HG02852 (cell line): ENCODE data around the gene LYPD6.

Source experiments
- ATAC-seq: cut with Tn5 transposase; IDR thresholded peaks from one replicate; pipeline ENCODE4 v1.9.1; 2021; ENCODE audit warnings: mild to moderate bottlenecking, moderate library complexity; ENCODE audit not compliant: unreplicated experiment

LYPD6 gene

DNA sequence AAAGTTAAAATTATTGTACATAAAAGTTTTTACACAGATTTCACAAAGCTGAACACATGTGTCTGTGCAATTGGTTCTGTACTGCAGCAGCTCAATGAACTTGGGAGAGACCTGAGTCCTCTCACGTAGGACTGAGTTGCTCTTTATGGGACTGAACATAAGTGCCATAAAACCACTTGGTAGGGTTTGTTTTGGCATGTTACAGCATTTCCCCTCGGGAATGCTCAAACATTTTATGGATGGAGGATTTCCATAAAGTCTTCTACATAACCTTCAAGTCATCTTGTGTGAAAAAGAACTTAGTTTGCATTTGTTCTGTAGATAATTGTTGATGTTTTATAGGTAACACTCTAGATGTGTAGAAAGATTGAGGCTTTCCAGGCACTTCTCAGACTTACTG lies 15.9 kb downstream of the LYPD6 start:
- ATAC-seq: no peak

- ATAC-seq: no peak
Observed at GRCh38 chr2:149348291-149348690, 17.9 kb downstream of the LYPD6 start.

DNA sequence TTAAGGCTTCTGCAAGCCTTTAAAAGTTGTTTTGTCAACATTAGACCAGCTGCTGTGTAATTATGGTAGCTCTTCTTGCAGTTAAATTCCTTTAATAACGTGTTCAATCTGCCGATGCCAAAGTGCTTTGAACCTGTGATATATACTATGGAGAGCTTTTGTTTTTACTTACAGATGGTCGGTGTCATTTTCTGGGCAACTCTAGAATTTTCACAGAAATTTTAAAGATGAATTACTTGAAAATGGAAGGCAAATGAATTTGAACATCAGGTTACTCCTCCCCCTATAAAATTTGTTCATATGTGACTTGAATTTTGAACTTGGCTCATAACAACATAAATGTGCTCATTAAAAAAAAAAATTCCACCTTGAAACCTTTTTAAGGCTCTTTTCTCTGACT lies 23.0 kb downstream of the LYPD6 start:
- no peak for ATAC-seq

GRCh38 chr2:149355716-149356422 lies 25.5 kb downstream of the LYPD6 start:
- ATAC-seq: no peak

- no peak for ATAC-seq
Observed at GRCh38 chr2:149357058-149357457, 26.7 kb downstream of the LYPD6 start.

GRCh38 chr2:149360106-149360505 lies 29.7 kb downstream of the LYPD6 start:
- no peak for ATAC-seq

- no peak for ATAC-seq
Observed at GRCh38 chr2:149363958-149364357, 33.6 kb downstream of the LYPD6 start.

DNA sequence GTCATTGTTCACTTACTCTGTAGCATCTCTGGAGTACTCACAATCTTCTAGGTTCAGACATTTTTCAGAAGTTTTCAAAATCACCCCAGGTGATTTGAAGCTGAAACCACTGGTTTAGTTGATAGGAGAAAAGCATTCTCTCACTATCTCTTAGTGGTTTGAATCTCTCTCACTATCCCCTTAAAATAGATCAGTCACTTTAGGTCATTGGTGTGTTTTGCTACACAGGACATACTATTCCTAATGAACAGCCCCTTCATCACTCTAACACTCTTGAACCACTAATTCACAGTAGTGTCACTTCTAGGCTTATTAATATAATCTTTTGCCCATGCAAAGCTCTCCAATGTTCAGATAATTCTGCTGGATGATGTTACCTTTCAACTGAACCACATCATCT lies 34.5 kb downstream of the LYPD6 start:
- ATAC-seq: no peak

GRCh38 chr2:149365931-149366583 lies 35.7 kb downstream of the LYPD6 start:
- no peak for ATAC-seq

DNA sequence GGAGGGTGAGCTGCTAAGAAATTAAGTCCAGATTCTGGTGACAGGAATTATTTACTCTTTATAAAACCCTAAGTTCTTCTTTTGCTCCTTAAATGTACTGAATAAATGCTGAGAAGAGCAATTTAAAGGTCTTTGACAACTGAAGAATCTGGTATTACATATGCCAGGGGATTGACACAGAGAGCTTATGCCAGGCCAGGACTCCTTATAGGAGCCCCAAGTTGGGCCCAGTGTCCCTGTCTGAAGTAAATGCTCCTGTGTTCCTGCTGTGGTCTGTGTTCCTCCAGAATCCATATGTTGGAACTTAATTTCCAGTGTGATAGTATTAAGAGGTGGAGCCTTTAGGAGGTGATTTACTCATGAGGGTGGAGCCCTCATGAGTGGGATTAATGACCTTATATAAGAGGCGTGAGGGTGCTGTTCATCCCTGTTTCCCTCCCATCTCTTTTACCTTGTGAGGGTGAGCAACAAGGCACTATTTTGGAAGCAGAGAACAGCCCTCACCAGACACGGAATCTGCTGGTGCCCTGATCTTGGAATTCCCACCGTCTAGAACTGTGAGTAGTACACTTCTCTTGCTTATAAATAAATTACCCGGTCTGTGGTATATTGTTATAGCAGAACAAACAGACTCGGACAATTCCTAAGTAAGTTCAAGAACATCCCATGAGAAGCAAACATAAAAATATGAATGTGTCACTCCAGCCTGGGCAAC lies 39.8 kb downstream of the LYPD6 start:
- ATAC-seq: no peak

DNA sequence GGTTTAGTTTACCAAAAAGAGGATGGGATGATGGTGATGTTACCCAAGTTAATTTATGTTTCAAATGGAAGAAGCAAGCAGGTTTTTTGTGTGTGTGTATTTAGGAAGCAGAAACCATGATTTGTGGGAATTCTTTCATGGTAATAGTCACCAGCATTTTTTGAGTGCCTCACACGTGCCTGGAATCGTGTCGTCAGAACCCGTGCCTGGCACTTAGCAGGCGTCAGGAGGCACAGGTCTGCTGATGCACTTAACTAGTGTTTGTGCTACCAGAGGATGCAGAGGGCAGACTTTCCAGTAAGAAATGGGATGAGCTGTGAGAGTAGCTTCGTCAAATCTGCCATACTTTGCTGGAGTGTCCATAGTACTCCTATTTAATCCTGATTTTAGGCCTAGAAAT lies 41.1 kb downstream of the LYPD6 start:
- no peak for ATAC-seq

GRCh38 chr2:149375801-149376361 lies 45.5 kb downstream of the LYPD6 start:
- no peak for ATAC-seq

GRCh38 chr2:149380205-149380604 lies 49.8 kb downstream of the LYPD6 start:
- ATAC-seq: no peak

DNA sequence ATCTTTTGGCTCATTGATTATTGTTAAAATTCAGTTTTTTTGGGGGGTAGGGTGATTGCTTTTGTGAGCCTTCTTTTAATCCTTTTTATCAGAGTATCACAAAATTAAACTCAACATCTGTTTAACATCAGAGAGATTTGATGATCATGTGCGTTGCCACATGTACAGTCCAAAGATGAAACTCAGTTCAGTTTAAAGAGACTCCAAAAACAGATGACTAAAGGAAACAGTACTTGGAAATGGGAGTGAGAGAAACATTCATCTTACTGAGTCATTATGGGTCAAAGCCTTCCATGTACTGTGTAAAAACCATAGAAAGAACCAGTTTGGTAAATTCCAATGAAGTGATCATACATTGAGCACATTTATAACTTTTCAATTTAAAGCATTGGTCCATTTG lies 53.0 kb downstream of the LYPD6 start:
- no peak for ATAC-seq

DNA sequence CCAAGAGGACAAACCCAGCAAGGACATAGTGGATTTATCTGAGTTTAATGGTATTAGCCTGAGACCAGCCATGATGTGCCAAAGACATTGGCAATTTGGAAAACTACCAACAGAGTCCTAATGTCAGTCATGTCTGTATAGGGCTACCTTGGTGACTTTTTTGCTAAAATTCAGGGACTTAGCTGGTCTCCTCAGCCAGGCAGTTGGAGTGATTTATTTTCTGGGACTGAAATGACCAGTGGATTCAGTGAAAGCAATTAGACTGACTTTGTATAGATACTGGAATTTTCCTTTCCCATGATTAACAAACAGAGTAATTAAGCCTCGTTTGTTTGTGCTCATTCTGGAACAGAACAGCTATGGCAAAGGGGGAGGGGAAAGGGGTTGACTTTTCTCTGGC lies 55.0 kb downstream of the LYPD6 start:
- ATAC-seq: no peak

- no peak for ATAC-seq
Observed at GRCh38 chr2:149387411-149387810, 57.0 kb downstream of the LYPD6 start.

GRCh38 chr2:149388120-149388816 lies 57.9 kb downstream of the LYPD6 start:
- no peak for ATAC-seq

DNA sequence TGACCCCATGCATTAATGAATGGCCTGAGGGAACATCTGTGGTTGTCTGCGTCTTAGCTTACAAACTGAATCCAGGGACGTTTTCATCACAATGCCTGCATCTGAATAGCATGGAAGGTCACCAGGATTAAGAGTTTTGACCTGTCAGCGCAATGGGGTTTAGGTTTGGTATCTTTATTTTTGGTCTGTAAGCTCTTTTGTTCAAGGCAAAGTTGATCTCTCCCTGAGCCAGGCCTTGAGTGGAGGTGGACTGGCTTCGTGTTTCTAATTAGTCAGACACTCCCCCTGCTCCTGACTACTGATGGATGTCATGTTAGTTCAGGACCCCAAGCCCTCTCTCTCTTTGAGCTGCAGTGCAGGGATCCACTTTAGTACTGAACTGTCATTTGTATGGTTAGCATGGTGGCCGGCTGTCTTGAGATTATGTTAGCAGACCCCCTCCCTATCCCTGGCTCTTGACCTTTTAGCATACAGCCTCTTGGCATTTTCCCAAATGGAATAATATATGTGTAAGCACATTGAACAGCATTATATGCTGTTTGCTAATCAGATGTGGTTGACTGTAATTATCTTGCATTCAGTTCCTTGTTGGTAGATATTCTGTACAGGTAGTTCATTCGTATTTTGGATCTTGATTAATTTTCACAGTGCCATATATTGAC lies 59.2 kb downstream of the LYPD6 start:
- ATAC-seq: no peak

GRCh38 chr2:149393614-149394013 lies 63.2 kb downstream of the LYPD6 start:
- no peak for ATAC-seq

GRCh38 chr2:149394864-149395263 lies 64.5 kb downstream of the LYPD6 start:
- no peak for ATAC-seq
